ENCODE measurements around the gene PPP1R12B. TPM values are rescaled to one million over a fixed set of nuclear protein-coding genes. Genes with fewer than 3 reads are reported as not detected.
A peak's percentile ranks its signal among the peaks of the same experiment; 100 is the strongest.
"Not testable (repeated sequence)": the region's sequence is repeated elsewhere in the genome, so short reads cannot be mapped to it uniquely, and the experiment has no call there.

PPP1R12B gene
- total RNA-seq, 8 experiments from 2014 or later, result 9.7 to 113 (median 18.6) TPM

DNA sequence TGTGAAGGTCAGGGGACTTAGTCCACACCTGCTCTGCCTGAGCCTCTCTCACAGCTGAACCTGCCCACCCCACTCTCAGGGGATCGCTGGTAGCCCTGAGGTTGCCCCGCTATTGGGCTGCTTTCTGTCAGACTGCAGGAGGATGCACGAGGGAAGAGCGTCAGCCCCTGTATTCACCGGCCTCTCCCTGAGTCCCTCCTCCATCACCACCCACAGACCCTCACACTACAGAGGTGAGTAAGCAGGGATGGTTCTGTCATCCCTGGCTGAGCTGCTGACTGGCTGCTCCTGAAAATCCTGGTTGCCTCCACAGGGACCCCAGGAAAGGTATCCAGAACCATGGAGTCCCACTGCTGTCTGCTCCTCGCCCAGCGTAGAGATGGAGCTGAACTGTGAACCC lies 243.0 kb downstream of the PPP1R12B start:
- H3K27ac ChIP-seq, result peak overlapping the region in 1 of 2 donors; percentile 17
- WGBS, 10 experiments, result 79 to 100% (median 93%) methylated on average over 1 to 5 of the region's 7 CpGs; no CpG with 5 or more reads in 5 of the 10 experiments
- peaks cover 16 to 27% of the 10 kb centered on the region in 2 donors for H3K4me1 ChIP-seq (replicated peaks in 1 of 2)
- in situ Hi-C loops (cut with MboI; ENCODE audit: low pct_unique_long_range_greater_than_20kb in 2 of 9, low sequenced_read_pairs in 9 of 9, unreplicated experiment in 9 of 9), result loop anchor here in 2 of 9 experiments (25.0 kb wide), 2 partner anchors 104 to 254 kb away; partner anchors contain the start of genes PPP1R12B (in 1 of the 2) and UBE2T (in 1 of the 2)
- peak in 5 of 8 experiments; percentile 54 to 75 (median 67) for ATAC-seq (replicated peaks in 6 of 8)
- no peak overlapping the region for H3K4me3 ChIP-seq

- Histone ChIP-seq H3K4me3 (no peak overlapping the region), H3K4me1 (replicated peaks in 1 of 2) (peaks cover 10 to 20% of the 10 kb centered on the region in 2 donors), H3K27ac (no peak overlapping the region)
- 90 to 100% (median 97%) methylated on average over 1 to 5 of the region's 7 CpGs; no CpG with 5 or more reads in 6 of the 10 experiments for WGBS, 10 experiments
- in situ Hi-C loops (cut with MboI; ENCODE audit: low pct_unique_long_range_greater_than_20kb in 2 of 9, low sequenced_read_pairs in 9 of 9, unreplicated experiment in 9 of 9), result loop anchor here in 2 of 9 experiments (25.0 kb wide), 2 partner anchors 105 to 255 kb away; partner anchors contain the start of genes PPP1R12B (in 1 of the 2) and UBE2T (in 1 of the 2)
- no peak for ATAC-seq (replicated peaks in 6 of 8)
These were observed 243.6 kb downstream of the PPP1R12B start for GRCh38 chr1:202592146-202592545.

DNA sequence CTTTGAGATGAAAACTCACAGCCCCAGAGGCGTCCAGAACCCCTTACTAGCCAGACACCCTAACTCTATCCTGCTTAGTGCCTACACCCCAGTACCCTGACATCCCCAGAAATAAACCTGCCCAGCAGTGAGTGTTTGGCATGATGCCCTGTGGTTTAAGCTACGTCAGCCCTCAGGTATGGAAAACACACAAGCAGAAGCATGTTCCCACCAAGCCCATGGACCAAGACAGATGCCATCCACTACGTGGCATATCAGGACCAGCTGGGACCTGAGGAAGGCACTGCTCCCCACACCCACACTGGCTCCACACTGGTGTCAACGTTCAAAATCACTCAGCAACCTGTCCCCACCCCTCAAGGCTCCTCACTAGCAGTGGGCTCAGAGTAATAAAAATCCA lies 245.3 kb downstream of the PPP1R12B start:
- WGBS, 10 experiments, result 40 to 90% (median 74%) methylated on average over 1 to 4 of the region's 4 CpGs; no CpG with 5 or more reads in 3 of the 10 experiments
- Histone ChIP-seq H3K4me3 (no peak overlapping the region), H3K27ac (no peak overlapping the region), H3K4me1 (replicated peaks in 1 of 2) (peaks cover 5 to 13% of the 10 kb centered on the region in 2 donors)
- in situ Hi-C loops (cut with MboI; ENCODE audit: low pct_unique_long_range_greater_than_20kb in 2 of 9, low sequenced_read_pairs in 9 of 9, unreplicated experiment in 9 of 9), result loop anchor here in 2 of 9 experiments (25.0 kb wide), 2 partner anchors 107 to 257 kb away; partner anchors contain the start of genes PPP1R12B (in 1 of the 2) and UBE2T (in 1 of the 2)
- ATAC-seq (replicated peaks in 6 of 8), result no peak

GRCh38 chr1:202596638-202597037 lies 248.1 kb downstream of the PPP1R12B start:
- Histone ChIP-seq H3K4me3 (no peak overlapping the region), H3K4me1 (replicated peaks in 1 of 2) (peaks cover under 1 to 2% of the 10 kb centered on the region in 2 donors), H3K27ac (no peak overlapping the region)
- in situ Hi-C loops (cut with MboI; ENCODE audit: low pct_unique_long_range_greater_than_20kb in 2 of 9, low sequenced_read_pairs in 9 of 9, unreplicated experiment in 9 of 9), result loop anchor here in 2 of 9 experiments (25.0 kb wide), 2 partner anchors 109 to 259 kb away; partner anchors contain the start of genes PPP1R12B (in 1 of the 2) and UBE2T (in 1 of the 2)
- no peak for ATAC-seq (replicated peaks in 6 of 8)
- 73 to 87% (median 85%) methylated on average over 5 to 12 of the region's 13 CpGs; no CpG with 5 or more reads in 4 of the 10 experiments for WGBS, 10 experiments

DNA sequence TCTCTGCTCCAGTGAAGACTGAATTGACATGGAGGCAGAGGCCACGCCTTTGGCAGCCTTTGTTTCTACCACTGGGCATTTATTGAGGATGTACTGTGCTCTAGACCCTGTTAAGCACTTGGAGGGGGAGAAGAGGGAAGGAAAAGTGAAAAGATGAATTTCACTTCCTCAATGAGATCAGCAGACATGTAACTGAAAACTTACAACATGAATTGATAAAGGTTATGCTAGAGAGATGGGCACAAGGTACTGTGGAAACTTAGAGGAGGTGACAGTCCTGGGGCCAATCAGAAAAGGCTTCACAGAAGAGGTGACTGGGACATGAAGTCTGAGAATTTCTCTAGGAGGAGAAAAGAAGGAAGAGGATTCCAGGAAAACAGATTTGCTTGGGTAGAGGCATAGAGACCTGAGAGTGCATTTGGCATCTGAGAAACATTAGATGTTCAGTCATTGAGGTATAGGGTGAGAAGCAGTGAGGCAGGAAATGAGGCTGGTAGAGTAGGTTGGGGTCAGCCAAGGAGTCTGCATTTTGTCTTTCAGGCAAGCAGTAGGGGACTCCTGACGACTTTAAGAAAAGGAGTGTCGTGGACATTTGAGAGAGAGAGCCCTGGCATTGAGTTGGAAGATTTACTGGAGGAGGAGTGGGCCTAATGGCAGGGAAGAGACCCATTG lies 248.7 kb downstream of the PPP1R12B start:
- Histone ChIP-seq H3K4me1 (replicated peaks in 1 of 2) (no peaks in the 10 kb centered on the region), H3K4me3 (no peak overlapping the region), H3K27ac (no peak overlapping the region)
- no peak for ATAC-seq (replicated peaks in 6 of 8)
- in situ Hi-C loops (cut with MboI; ENCODE audit: low pct_unique_long_range_greater_than_20kb in 2 of 9, low sequenced_read_pairs in 9 of 9, unreplicated experiment in 9 of 9), result loop anchor here in 2 of 9 experiments (25.0 kb wide), 2 partner anchors 110 to 260 kb away; partner anchors contain the start of genes PPP1R12B (in 1 of the 2) and UBE2T (in 1 of the 2)
- WGBS, 10 experiments, result 50 to 100% (median 82%) methylated on average over 1 to 3 of the region's 3 CpGs; no CpG with 5 or more reads in 2 of the 10 experiments

DNA sequence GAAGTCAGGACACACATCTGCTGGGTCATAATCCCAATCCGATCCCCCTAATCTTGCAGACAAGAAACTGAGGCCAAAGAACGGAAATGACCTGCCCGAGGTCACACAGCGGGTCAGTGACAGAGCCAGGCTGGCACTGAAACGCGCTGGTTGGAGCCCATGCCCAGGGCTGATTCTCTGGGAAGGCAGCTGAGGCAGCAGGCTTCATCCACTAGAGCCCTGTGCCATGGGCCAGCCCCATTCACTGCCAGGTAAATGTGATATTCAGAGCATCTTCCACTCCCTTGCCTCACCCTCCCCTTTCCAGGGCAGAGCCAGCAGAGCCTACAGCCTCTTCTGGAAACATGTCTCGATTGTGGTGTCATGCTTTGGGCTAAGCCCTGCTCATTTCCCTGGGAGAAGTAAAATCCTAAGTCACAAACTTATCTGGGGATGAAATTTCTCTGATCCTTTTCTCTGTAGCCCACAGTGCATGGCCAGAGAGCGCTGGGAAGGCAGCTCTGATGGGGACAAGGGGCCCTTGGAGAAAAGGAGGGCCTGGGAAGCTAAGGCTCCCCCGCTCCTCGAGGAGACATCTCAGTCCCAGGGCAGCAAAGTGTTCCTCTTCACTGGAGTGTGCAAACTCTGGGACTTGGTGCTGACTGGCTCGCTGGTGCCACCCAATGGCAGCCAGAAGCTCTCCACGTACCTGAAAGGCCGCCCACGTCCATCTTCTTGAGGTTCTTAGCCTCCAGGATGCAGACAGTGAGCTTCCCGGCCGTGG lies 251.4 kb downstream of the PPP1R12B start:
- 10 to 79% (median 59%) methylated on average over 4 to 10 of the region's 16 CpGs; no CpG with 5 or more reads in 4 of the 10 experiments for WGBS, 10 experiments
- in situ Hi-C loops (cut with MboI; ENCODE audit: low pct_unique_long_range_greater_than_20kb in 2 of 9, low sequenced_read_pairs in 9 of 9, unreplicated experiment in 9 of 9), result loop anchor here in 2 of 9 experiments (25.0 kb wide), 2 partner anchors 113 to 263 kb away; partner anchors contain the start of genes PPP1R12B (in 1 of the 2) and UBE2T (in 1 of the 2)
- H3K27ac ChIP-seq, result no peak overlapping the region
- peak; percentile 50 to 97 (median 80) for ATAC-seq (replicated peaks in 6 of 8)
- H3K4me3 ChIP-seq, result no peak overlapping the region
- H3K4me1 ChIP-seq (replicated peaks in 1 of 2), result no peaks in the 10 kb centered on the region

DNA sequence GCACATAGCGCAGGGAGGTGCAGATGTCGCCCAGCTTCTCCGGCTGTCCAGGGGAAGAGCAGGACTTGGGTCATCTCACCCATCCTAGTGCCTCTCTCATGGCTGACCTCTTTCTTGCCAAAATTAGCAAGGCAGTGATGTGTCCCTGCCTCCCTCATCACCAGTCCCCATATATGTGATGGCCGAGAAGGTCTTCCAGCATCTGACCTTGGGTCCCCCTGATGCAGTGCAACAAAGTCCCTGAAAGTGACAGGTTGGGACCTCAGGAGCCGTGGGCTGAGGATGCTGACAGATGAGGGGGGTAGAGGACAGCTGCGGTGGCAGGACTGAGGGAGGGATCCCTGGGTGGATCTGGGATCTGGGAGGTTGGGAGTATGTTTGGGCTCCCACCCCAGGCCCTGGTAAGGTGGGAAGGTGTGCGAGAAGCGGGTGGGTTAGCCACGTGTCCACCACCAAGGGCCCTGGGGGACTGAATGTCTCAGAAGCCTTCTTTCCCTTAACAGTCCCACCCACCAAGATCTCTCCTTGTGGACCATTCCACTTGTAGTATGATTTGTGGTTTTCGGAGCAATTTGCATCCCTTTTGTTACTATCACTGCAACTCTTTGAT lies 252.0 kb downstream of the PPP1R12B start:
- WGBS, 10 experiments, result 75 to 88% (median 82%) methylated on average over 1 to 7 of the region's 10 CpGs; no CpG with 5 or more reads in 2 of the 10 experiments
- no peak for ATAC-seq (replicated peaks in 6 of 8)
- in situ Hi-C loops (cut with MboI; ENCODE audit: low pct_unique_long_range_greater_than_20kb in 2 of 9, low sequenced_read_pairs in 9 of 9, unreplicated experiment in 9 of 9), result no loop called here
- no peak overlapping the region for H3K4me3 ChIP-seq
- no peak overlapping the region for H3K27ac ChIP-seq
- no peaks in the 10 kb centered on the region for H3K4me1 ChIP-seq (replicated peaks in 1 of 2)

DNA sequence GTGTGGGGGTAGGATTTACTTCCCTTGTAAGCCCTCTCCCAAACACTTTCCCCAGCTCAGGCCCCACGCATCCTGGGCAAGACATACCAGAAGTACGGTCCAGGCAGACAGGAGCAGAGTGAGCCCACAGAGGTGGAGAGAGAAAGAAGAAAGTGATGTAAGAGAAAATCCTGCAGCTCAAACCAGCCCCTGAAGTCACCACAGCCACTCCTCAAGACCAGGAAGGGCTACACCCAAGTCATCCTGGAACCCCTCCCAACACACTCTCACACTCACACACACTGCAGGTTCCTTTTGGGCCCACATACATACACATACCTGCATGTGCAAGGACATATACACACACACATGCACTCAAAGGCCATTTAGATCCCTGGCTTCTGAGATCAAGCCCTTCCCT lies 254.9 kb downstream of the PPP1R12B start:
- peak in 2 of 8 experiments; percentile 53 to 74 for ATAC-seq (replicated peaks in 6 of 8)
- Histone ChIP-seq H3K4me1 (replicated peaks in 1 of 2) (no peaks in the 10 kb centered on the region), H3K4me3 (no peak overlapping the region), H3K27ac (no peak overlapping the region)
- WGBS, 10 experiments, result 83 to 100% (median 95%) methylated on average over 1 to 2 of the region's 2 CpGs; no CpG with 5 or more reads in 6 of the 10 experiments
- in situ Hi-C loops (cut with MboI; ENCODE audit: low pct_unique_long_range_greater_than_20kb in 2 of 9, low sequenced_read_pairs in 9 of 9, unreplicated experiment in 9 of 9), result no loop called here

DNA sequence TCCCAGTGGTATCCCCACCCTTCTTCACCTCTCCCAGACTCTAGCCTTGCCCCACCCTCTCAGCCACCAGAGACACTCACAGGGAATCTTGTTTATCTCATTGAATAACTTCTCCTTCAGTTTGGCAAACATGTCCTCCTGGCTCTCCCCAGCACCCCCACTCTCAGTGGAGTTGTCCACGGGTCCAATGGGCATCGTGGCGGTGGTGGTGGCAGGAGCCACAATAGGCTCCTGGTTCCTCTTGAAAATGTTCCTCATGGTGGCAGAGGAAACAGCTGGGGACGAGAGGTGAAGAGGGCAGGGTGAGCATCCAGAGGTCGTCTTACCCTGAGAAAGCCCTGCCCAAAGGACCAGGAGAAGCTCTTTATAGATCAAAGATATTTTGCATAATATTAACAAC lies 257.0 kb downstream of the PPP1R12B start:
- in situ Hi-C loops (cut with MboI; ENCODE audit: low pct_unique_long_range_greater_than_20kb in 2 of 9, low sequenced_read_pairs in 9 of 9, unreplicated experiment in 9 of 9), result no loop called here

DNA sequence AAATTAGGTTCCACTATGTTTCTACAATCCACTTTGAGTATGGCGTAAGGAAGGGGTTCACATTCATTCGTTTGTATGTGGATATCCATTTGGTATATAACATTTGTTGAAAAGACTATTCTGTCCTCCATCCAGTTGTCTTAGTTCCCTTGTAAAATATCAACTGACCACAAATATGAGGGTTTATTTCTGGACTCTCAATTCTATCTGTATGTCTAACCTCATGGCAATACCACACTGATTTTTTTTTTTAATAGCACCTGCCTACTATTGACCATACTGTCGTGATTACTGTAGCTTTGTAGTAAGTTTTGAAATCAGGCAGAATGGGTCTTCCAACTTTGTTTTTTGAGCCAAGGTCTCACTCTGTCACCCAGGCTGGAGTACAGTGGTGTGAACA lies 263.5 kb downstream of the PPP1R12B start:
- ATAC-seq (replicated peaks in 6 of 8); H3K4me1 ChIP-seq (replicated peaks in 1 of 2); H3K4me3 ChIP-seq; in situ Hi-C loops (cut with MboI; ENCODE audit: low pct_unique_long_range_greater_than_20kb in 2 of 9, low sequenced_read_pairs in 9 of 9, unreplicated experiment in 9 of 9); H3K27ac ChIP-seq: not testable (repeated sequence)
- WGBS, 10 experiments, result 80 to 100% (median 92%) methylated on average over 1 to 3 of the region's 3 CpGs; no CpG with 5 or more reads in 1 of the 10 experiments

More for the DNA sequence above, 257.0 kb downstream of the PPP1R12B start:
- ATAC-seq (replicated peaks in 6 of 8), result no peak
- no peak overlapping the region for H3K4me3 ChIP-seq
- no peak overlapping the region for H3K27ac ChIP-seq
- 32 to 100% (median 90%) methylated on average over 1 to 5 of the region's 5 CpGs; no CpG with 5 or more reads in 5 of the 10 experiments for WGBS, 10 experiments
- no peaks in the 10 kb centered on the region for H3K4me1 ChIP-seq (replicated peaks in 1 of 2)

DNA sequence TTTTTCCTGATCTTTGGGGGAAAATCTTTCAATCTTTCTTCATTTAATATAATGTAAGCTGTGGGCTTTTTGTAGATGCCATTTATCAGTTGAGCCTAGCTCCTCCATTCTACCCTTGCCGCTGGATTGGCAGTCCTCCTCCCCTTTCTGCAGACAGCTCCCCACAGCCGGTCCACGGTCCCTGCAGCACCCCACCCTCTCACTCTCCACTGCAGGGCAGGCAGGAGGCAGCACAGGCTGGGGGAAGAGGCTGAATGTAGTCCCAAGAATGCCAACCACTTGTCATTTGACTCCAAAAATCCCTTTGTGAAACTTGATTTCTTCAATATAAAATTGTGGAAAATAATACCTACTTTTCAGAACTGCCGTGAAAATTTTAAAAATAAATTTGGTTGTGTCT lies 265.1 kb downstream of the PPP1R12B start:
- in situ Hi-C loops (cut with MboI; ENCODE audit: low pct_unique_long_range_greater_than_20kb in 2 of 9, low sequenced_read_pairs in 9 of 9, unreplicated experiment in 9 of 9), result no loop called here
- H3K4me3 ChIP-seq, result no peak overlapping the region
- 74 to 100% (median 97%) methylated on average over 1 to 4 of the region's 4 CpGs; no CpG with 5 or more reads in 2 of the 10 experiments for WGBS, 10 experiments
- no peak overlapping the region for H3K27ac ChIP-seq
- peaks cover 6 to 10% of the 10 kb centered on the region in 2 donors for H3K4me1 ChIP-seq (replicated peaks in 1 of 2)
- no peak for ATAC-seq (replicated peaks in 6 of 8)
